KBM-7 (cell line): ENCODE measurements around the gene FOXK1.

Experiments
- DNase-seq: peaks from one replicate; pipeline ENCODE4 v3.0.0-alpha.2; 2015
- in situ Hi-C: fragments of 300-500 bp; cut with MboI; formaldehyde crosslinking; loops from 2 replicates; pipeline ENCODE4 v1.14.3; 2020; ENCODE audit warnings: low sequenced_read_pairs, low pct_unique_long_range_greater_than_20kb, mixed read lengths

The FOXK1 gene

GRCh38 chr7:4714767-4715409 is 32.8 kb downstream of the FOXK1 start:
- DNase-seq, result no peak
- in situ Hi-C loops, result no loop called here

GRCh38 chr7:4715410-4715776 is 33.3 kb downstream of the FOXK1 start:
- DNase-seq, result peak; percentile 25
- in situ Hi-C loops, result no loop called here

GRCh38 chr7:4716946-4717795 is 35.1 kb downstream of the FOXK1 start:
- DNase-seq, result no peak
- in situ Hi-C loops, result no loop called here

- no peak for DNase-seq
- in situ Hi-C loops, result no loop called here
Observed at GRCh38 chr7:4718075-4718474, 36.0 kb downstream of the FOXK1 start.

DNA sequence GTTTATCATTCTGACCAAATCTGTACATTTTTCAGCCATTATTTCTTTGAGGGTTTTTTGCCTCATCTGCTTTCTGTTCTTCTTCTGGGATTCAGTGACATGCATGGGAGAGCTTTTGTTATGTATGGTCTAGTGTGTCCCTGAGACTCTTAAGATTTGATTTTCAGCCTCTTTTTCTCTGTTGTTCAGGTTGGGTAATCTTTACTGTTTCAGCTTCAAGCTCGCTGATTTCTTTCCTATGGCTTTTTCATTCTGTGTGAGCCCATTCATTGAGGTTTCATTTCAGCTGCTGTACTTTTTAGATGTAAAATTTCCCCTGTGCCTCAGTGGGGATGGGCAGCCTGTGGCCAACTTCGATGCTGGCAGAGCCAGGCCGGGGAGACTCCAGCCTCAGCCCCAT is 38.1 kb downstream of the FOXK1 start:
- DNase-seq, result no peak
- in situ Hi-C loops, result no loop called here

- in situ Hi-C loops, result no loop called here
- no peak for DNase-seq
Observed at GRCh38 chr7:4722308-4722707, 40.2 kb downstream of the FOXK1 start.

DNA sequence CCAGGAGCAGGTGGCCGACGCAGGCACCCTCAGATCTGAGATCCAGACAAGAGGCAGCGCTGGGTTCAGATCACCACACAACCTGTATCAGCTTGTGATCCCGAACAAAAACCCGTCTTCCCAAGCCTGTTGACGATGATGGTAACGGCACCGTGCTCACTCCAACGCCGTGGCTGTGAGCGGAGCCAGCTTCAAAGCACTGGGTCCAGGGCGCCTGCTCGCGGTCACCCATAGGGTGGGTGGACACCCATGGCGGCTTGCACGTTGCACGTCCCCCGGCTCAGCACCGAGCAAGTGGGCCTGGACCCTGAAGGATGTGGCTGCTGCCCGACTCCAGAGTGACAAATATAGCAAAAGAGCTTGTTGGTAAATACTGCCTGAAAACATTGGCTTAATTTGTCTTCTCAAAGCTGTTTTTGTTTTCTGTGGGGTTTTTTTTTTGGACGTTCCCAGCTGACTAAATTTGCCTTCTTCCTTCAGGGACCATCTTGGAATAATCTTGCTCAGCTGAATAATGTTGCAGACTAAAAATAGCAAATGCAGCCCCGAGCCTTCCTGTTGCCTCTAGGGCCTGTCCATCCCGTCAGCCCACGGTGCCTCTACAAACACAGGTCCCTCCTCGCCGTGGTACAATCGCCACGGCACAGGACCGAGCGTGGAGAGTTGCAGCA is 41.0 kb downstream of the FOXK1 start:
- in situ Hi-C loops, result no loop called here
- no peak for DNase-seq

DNA sequence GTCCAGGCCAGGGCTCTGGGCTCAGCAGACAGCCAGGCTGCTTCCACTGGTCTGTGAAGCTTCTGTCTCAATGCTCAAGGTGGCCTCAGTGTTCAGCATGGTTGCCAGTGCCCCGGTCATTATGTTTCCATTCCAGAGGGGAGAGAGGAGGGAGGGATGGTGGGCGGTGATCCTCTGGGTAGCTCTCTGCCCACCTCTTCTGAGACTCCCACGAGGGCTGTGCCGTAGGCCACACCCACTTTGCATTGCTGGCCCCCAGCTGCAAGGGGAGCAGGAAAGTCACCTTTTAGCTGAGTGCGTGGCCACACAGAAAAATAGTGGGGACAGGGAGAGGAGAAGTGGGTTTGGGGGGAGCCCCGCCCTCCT is 42.5 kb downstream of the FOXK1 start:
- in situ Hi-C loops, result no loop called here
- DNase-seq, result no peak

- no peak for DNase-seq
- in situ Hi-C loops, result no loop called here
Observed at GRCh38 chr7:4725014-4725849, 43.1 kb downstream of the FOXK1 start.

DNA sequence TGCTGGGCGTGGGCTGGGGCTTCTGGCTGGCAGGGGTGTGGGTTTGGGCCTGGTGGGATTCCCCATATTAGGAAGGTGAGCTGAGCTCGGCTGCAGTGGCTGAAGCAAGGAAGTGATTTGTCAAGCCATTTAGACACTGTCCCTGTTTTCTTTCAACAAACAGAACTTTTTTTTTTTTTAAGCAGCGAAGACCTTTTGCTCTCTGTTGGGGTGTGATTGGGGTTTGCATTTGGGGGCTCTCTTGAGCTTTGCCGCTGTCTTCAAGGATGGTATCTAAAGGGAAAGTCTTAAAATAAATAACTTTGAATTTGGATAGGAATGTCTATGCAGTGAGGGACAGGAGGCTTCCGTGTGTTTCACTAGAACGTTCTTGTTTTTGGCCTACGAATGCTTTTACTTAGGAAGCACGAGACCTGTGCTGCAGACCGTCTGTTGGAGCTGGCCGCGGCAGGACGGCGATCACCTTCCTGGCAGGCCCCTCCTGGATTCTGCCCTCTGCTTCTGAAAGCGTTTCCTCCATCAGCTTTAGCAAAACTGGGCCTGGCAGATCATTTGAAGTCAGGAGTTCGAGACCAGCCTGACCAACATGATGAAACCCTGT is 43.9 kb downstream of the FOXK1 start:
- DNase-seq, result no peak
- in situ Hi-C loops, result no loop called here

- no peak for DNase-seq
- in situ Hi-C loops, result no loop called here
Observed at GRCh38 chr7:4726566-4726965, 44.5 kb downstream of the FOXK1 start.

DNA sequence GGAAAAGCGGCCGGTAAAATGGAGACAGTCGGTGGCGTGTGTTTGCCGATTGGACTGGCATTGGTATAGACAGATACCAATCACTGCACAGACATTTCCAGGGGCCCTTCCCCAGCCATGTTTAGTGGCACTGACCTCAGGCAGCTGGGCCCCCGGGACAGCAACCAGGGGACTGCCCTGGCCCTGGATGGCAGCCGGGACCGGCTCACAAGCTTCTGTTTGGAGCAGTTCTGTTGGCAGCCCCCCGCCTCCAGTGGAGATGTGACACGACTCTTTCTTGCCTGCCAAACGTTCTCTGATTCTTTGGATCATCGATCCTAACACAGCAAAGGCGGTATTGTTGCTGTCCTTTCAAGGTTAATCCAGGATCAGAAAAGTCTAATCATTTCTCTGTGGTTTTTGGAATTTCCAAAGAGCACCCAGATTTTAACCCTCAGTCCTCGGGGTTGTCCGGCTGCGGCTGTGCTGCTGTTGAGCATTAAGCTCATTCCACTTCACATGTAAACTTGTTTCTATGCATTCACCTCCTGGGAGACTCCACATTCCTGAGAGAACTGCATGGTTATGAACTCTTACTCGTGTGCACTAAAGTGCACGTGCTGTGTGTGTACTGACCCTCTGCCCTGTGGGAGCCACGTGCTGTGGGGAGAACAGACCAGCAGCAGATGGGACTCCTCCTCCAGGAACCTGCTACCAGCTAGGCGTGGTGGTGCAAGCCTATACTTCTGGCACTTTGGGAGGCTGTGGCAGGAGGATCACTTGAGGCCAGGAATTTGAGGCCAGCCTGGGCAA is 46.0 kb downstream of the FOXK1 start:
- in situ Hi-C loops, result no loop called here
- no peak for DNase-seq

DNA sequence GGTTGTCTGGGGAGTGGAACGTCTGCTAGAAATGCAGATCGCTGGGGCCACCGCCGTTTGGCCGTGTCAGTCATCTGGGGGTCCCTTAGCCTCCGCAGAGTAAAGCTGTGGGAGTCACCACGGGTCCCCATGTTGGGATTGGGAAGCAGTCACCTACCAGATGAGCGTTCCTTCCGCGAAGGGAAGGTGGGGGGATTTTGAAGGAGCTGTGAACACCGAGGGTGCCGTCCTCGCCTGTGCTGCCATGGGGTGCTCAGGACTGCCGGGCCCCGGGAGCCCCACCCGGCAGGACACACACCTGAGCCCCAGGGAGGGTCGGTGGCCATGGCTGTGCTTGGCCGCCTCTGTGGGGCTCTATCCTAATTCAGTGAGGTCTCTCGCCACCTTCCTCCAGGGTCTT is 47.2 kb downstream of the FOXK1 start:
- DNase-seq, result no peak
- in situ Hi-C loops, result no loop called here

DNA sequence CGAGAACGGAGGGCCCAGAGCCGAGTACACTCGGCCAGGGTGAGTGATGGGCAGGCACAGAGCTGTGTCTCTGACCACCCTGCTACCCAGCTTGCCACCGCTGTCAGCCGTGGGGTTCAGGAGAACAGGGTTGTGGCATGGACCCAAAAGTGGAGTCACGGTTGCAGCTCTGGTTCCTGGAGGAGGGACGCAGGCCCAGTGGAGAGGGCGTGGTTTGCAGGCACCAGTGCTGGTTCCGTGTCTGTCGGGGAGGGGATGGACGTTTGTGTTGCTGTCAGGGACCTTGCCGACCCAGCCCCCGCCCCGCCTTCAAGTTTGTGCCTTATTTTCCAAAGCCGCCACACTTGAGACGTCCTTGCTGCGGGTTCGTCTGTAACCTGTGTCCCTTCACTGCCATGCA is 48.2 kb downstream of the FOXK1 start:
- no peak for DNase-seq
- in situ Hi-C loops, result no loop called here

GRCh38 chr7:4730971-4731370 is 48.9 kb downstream of the FOXK1 start:
- in situ Hi-C loops, result no loop called here
- DNase-seq, result no peak

- in situ Hi-C loops, result no loop called here
- DNase-seq, result no peak
Observed at GRCh38 chr7:4731803-4732202, 49.7 kb downstream of the FOXK1 start.

GRCh38 chr7:4733936-4734528 is 51.9 kb downstream of the FOXK1 start:
- DNase-seq, result peak; percentile 5
- in situ Hi-C loops, result no loop called here
